IMR-90 (cell line): Measurements from ENCODE around the gene OVCA2.

Experiments used
- MAFK ChIP-seq: IDR thresholded peaks from 2 replicates; pipeline ENCODE4 v1.6.1; 2012; ENCODE audit warnings: low read depth, low read length, improper control_type of control experiment
- NFE2L2 ChIP-seq: fragments of 150-350 bp; IDR thresholded peaks from 2 replicates; pipeline ENCODE4 v1.6.1; 2016; ENCODE audit warnings: low read depth, mild to moderate bottlenecking, low read length
- POLR2A ChIP-seq: IDR thresholded peaks from 2 replicates; pipeline ENCODE4 v1.6.1; 2012; ENCODE audit warnings: mild to moderate bottlenecking, low read depth, low read length
- RCOR1 ChIP-seq: IDR thresholded peaks from 2 replicates; pipeline ENCODE4 v1.6.1; 2012; ENCODE audit warnings: mild to moderate bottlenecking, low read length, improper control_type of control experiment; ENCODE audit not compliant: insufficient replicate concordance
- RFX5 ChIP-seq: IDR thresholded peaks from 2 replicates; pipeline ENCODE4 v1.8.0; 2012; ENCODE audit warnings: low read depth, mild to moderate bottlenecking, low read length, moderate library complexity
- TF ChIP-seq, protein P1 (sequence below): conservative IDR thresholded peaks from 2 replicates; pipeline ENCODE4 v1.5.1; 2012; ENCODE audit warnings: mild to moderate bottlenecking, low read depth, low read length, improper control_type of control experiment

DNA sequence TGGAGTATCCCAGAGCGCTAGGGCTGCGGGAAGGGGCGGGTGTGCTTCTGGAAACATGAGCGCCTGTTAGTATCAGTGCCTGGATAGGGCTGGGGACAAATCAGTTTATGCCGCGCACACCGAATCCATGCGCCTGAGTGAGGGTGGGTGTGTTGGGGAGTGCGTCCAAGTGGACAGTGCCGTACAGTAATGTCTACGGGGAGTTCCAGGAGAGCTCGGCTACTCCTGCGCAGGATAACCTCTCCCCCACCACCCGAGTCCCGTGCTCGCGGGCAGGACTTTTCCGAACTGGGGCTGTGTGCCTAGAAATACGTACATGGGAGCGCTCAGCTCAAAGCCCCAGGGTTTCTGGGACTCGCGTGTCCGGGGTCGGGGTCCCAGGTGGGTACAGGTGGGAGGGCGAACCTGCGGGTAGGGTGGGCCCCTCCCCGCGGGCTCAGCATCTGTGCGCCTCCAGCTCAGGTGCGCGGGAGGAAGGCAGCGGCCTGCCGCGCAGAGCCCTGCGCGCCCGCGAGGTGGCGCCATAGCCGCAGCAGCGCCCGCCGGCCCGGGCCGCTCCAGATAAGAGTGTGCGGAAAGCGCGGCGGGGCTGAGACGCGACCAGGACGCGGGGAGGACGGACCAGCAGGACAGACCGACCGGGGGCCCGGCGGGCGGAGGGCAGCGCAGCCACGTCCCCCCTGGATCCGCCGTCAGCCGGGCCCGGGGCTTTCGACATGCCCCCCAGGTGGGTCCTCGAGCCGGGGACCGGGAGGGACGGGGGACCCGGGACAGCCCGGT lies 12.9 kb downstream of the OVCA2 start, which contains the start of gene HIC1:
- TF ChIP-seq, protein P1, sequence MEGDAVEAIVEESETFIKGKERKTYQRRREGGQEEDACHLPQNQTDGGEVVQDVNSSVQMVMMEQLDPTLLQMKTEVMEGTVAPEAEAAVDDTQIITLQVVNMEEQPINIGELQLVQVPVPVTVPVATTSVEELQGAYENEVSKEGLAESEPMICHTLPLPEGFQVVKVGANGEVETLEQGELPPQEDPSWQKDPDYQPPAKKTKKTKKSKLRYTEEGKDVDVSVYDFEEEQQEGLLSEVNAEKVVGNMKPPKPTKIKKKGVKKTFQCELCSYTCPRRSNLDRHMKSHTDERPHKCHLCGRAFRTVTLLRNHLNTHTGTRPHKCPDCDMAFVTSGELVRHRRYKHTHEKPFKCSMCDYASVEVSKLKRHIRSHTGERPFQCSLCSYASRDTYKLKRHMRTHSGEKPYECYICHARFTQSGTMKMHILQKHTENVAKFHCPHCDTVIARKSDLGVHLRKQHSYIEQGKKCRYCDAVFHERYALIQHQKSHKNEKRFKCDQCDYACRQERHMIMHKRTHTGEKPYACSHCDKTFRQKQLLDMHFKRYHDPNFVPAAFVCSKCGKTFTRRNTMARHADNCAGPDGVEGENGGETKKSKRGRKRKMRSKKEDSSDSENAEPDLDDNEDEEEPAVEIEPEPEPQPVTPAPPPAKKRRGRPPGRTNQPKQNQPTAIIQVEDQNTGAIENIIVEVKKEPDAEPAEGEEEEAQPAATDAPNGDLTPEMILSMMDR, result peak; percentile 93
- TF ChIP-seq POLR2A (peak; percentile 98), RFX5 (no peak), RCOR1 (no peak), NFE2L2 (no peak), MAFK (no peak)
